ENCODE data around the gene CMTM1.

- no peak for TF ChIP-seq EZH2phosphoT487 (IDR thresholded peaks at IDR 0.05; ENCODE audit: borderline replicate concordance, low read length)
- no peak for TF ChIP-seq CTCF (IDR thresholded peaks at IDR 0.05; ENCODE audit: low read depth, low read length, poor library complexity, severe bottlenecking)
Measured at GRCh38 chr16:66591018-66591417, 24.8 kb downstream of the CMTM1 start.
